ENCODE measurements around the gene RAN. TPM values are rescaled to one million over a fixed set of nuclear protein-coding genes. Genes with fewer than 3 reads are reported as not detected.

RAN gene
- total RNA-seq, 1 donor from 2014 or later = 1,593 TPM

DNA sequence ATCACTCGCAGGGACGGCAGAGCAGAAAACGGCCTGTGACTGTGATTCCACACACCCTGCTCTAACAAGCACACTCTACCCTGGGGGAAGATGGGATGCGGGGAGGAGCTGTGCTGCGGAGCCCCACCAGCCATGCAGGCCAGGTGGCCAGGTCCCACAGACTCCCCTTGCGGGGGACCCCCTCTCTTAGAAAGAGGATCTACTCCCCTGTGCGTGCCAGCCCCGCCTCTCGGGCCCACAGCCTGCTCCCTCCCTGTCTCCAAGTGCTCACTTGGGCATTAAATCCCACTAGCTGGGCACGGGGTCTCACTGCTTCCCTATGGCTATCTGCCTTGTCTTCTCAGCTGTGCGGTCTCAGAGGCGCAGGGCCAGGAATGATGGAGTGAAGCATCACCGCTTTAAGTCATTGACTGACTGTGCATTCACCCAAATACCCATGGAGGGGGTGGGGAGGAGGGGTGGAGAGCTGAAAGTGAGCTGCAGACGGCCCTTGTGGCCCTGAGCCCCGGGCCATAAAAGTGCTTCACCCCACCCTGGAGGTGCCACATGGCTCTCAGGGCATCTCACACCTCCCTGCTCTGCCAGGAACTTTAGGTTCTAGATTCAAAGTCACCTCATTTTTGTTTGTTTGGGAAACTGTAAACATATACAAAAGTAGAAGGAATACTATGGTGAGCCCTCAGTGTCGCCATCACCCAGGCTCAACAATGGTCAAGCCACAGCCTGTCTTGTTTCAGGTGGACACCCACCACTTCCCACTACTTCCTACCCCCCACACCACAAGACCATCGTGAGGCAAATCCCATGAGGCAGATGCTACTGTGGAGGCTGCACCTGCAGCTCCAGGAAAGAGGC, 42.2 kb upstream of the RAN start:
- H3K4me1 Mint-ChIP-seq = peaks cover 19% of the 10 kb centered on the region
- DNase-seq (ENCODE audit: low read depth, low spot score) = no peak
- H3K27me3 Mint-ChIP-seq (ENCODE audit: low read depth) = no peaks in the 10 kb centered on the region
- H3K36me3 Mint-ChIP-seq (ENCODE audit: low read depth) = peaks cover 2% of the 10 kb centered on the region
- no peaks in the 10 kb centered on the region for H3K9me3 Mint-ChIP-seq
- H3K27ac Mint-ChIP-seq (ENCODE audit: unreplicated experiment) = no peak overlapping the region
- TF ChIP-seq, protein P1, sequence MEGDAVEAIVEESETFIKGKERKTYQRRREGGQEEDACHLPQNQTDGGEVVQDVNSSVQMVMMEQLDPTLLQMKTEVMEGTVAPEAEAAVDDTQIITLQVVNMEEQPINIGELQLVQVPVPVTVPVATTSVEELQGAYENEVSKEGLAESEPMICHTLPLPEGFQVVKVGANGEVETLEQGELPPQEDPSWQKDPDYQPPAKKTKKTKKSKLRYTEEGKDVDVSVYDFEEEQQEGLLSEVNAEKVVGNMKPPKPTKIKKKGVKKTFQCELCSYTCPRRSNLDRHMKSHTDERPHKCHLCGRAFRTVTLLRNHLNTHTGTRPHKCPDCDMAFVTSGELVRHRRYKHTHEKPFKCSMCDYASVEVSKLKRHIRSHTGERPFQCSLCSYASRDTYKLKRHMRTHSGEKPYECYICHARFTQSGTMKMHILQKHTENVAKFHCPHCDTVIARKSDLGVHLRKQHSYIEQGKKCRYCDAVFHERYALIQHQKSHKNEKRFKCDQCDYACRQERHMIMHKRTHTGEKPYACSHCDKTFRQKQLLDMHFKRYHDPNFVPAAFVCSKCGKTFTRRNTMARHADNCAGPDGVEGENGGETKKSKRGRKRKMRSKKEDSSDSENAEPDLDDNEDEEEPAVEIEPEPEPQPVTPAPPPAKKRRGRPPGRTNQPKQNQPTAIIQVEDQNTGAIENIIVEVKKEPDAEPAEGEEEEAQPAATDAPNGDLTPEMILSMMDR (conservative IDR thresholded peaks at IDR 0.05) = no peak
- H3K4me3 Mint-ChIP-seq = no peak overlapping the region

DNA sequence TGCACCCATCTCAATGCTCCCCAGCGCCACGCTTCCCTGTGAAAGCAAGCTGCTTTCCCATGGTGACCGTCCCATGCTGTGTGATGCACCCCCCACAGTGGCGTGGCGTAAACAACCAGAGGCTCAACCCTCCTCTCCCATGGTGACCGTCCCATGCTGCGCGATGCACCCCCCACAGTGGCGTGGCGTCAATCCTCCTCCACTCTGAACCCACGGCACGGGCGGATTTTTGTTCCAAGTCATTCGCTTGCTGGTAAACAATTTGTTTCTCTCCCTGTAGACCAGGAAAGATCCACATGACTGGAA, 41.7 kb upstream of the RAN start:
- Mint-ChIP-seq H3K27ac (ENCODE audit: unreplicated experiment) (no peak overlapping the region), H3K4me1 (peaks cover 23% of the 10 kb centered on the region), H3K36me3 (ENCODE audit: low read depth) (no peaks in the 10 kb centered on the region), H3K4me3 (no peak overlapping the region), H3K27me3 (ENCODE audit: low read depth) (no peaks in the 10 kb centered on the region), H3K9me3 (no peaks in the 10 kb centered on the region)
- no peak for DNase-seq (ENCODE audit: low read depth, low spot score)
- TF ChIP-seq, protein P1 (conservative IDR thresholded peaks at IDR 0.05) = no peak

DNA sequence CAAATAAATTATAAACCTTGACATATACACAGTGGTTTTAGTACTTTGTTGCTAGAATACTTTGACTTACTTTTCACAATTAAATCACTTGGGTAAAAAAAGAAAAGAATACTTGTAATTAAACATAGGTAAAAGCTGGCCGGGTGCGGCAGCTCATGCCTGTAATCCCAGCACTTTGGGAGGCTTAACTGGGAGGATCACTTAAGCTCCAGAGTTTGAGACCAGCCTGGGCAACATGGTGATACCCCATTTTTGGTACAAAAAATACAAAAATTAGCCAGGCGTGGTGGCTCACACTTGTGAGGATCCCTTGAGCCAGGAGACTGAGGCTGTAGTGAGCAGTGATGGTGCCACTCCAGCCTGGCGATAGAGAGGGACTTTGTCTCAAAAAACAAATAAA, 40.6 kb upstream of the RAN start:
- Mint-ChIP-seq H3K27me3 (ENCODE audit: low read depth) (no peaks in the 10 kb centered on the region), H3K9me3 (no peaks in the 10 kb centered on the region), H3K27ac (ENCODE audit: unreplicated experiment) (no peak overlapping the region), H3K4me1 (peaks cover 29% of the 10 kb centered on the region), H3K36me3 (ENCODE audit: low read depth) (no peaks in the 10 kb centered on the region), H3K4me3 (no peak overlapping the region)
- no peak for DNase-seq (ENCODE audit: low read depth, low spot score)
- TF ChIP-seq, protein P1 (conservative IDR thresholded peaks at IDR 0.05) = no peak

DNA sequence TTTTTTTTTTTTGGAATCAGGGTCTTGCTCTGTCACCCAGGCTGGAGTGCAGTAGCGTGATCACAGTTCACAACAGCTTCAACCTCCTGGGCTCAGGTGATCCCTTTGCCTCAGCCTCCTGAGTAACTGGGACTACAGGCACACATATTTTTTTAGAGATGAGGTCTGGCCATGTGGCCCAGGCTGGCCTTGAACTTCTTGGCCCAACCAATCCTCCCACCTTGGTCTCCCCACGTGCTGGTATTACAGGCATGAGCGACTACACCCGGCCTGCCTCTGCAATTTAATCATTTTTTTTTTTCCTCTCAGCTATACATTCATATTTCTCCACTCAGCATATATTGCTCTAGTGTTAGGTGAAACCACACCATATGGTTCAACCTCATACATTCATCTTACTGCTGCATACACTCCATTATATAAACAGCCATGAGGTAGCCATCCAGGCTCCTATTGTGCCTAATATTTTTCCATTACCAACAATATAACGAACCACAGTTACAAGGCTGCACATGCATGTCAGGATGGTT, 39.9 kb upstream of the RAN start:
- Mint-ChIP-seq H3K27me3 (ENCODE audit: low read depth) (no peaks in the 10 kb centered on the region), H3K4me1 (peaks cover 35% of the 10 kb centered on the region), H3K9me3 (no peaks in the 10 kb centered on the region), H3K36me3 (ENCODE audit: low read depth) (no peaks in the 10 kb centered on the region), H3K27ac (ENCODE audit: unreplicated experiment) (no peak overlapping the region), H3K4me3 (no peak overlapping the region)
- no peak for DNase-seq (ENCODE audit: low read depth, low spot score)
- TF ChIP-seq, protein P1 (conservative IDR thresholded peaks at IDR 0.05) = no peak

DNA sequence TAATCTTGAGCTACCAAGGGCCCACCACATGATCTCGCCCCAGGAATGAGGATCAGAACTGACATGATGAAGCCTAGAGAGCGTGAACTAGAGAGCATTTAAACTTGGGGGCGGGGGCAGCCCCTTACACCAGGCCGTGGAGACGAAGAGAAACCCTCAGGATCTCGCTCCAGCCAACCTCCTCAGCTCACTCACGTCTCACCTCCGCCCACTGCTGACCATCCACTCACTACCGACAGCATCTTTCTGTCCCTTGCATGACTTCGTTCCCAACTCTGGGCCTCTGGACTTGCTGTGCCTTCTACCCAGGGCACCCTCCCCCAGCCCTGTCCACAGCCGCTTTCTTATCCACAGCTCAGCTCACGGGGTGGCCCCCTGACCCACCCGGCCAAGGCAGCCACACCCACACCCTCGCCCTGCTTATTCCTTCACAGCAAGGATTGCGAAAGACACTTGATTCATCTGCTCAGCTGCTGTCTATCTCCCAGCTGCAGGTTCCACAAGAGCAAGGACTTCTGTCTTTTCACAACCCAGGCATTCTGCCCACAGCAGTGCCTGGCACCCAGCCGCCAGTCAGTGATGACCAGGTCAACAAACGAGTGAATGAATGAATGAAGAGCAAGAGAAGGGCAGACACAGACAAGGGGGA, 39.2 kb upstream of the RAN start:
- Mint-ChIP-seq H3K36me3 (ENCODE audit: low read depth) (no peaks in the 10 kb centered on the region), H3K4me1 (peaks cover 40% of the 10 kb centered on the region), H3K27me3 (ENCODE audit: low read depth) (no peaks in the 10 kb centered on the region), H3K4me3 (peak overlapping the region; percentile 5), H3K27ac (ENCODE audit: unreplicated experiment) (no peak overlapping the region), H3K9me3 (no peaks in the 10 kb centered on the region)
- no peak for DNase-seq (ENCODE audit: low read depth, low spot score)
- TF ChIP-seq, protein P1 (conservative IDR thresholded peaks at IDR 0.05) = no peak
